ENCODE data around the gene ABHD15. TPM values are rescaled to one million over a fixed set of nuclear protein-coding genes. Genes with fewer than 3 reads are reported as not detected.

Gene ABHD15
- total and polyA plus RNA-seq, 9 of the 15 experiments (the other 6 are each of a cell fraction or from before 2014, with no cell fraction given) = 0.85 to 4.2 (median 2.1) TPM

- TF ChIP-seq, protein P1, sequence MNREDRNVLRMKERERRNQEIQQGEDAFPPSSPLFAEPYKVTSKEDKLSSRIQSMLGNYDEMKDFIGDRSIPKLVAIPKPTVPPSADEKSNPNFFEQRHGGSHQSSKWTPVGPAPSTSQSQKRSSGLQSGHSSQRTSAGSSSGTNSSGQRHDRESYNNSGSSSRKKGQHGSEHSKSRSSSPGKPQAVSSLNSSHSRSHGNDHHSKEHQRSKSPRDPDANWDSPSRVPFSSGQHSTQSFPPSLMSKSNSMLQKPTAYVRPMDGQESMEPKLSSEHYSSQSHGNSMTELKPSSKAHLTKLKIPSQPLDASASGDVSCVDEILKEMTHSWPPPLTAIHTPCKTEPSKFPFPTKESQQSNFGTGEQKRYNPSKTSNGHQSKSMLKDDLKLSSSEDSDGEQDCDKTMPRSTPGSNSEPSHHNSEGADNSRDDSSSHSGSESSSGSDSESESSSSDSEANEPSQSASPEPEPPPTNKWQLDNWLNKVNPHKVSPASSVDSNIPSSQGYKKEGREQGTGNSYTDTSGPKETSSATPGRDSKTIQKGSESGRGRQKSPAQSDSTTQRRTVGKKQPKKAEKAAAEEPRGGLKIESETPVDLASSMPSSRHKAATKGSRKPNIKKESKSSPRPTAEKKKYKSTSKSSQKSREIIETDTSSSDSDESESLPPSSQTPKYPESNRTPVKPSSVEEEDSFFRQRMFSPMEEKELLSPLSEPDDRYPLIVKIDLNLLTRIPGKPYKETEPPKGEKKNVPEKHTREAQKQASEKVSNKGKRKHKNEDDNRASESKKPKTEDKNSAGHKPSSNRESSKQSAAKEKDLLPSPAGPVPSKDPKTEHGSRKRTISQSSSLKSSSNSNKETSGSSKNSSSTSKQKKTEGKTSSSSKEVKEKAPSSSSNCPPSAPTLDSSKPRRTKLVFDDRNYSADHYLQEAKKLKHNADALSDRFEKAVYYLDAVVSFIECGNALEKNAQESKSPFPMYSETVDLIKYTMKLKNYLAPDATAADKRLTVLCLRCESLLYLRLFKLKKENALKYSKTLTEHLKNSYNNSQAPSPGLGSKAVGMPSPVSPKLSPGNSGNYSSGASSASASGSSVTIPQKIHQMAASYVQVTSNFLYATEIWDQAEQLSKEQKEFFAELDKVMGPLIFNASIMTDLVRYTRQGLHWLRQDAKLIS (CRISPR knock-in tag; IDR thresholded peaks at IDR 0.05) = no peak
- TF ChIP-seq LEF1 (IDR thresholded peaks at IDR 0.05) (no peak), CHD1 (IDR thresholded peaks at IDR 0.05; ENCODE audit: low read length) (no peak), ZNF197 (CRISPR knock-in tag; IDR thresholded peaks at IDR 0.05; ENCODE audit: low read depth) (no peak), ZNF184 (CRISPR knock-in tag; IDR thresholded peaks at IDR 0.05) (no peak), ZNF589 (CRISPR knock-in tag; IDR thresholded peaks at IDR 0.05; ENCODE audit: low read depth) (no peak), ZNF668 (CRISPR knock-in tag; IDR thresholded peaks at IDR 0.05) (no peak), GATAD2A (IDR thresholded peaks at IDR 0.05) (no peak), CHD2 (IDR thresholded peaks at IDR 0.05; ENCODE audit: low read depth, low read length) (no peak), GATAD2B (IDR thresholded peaks at IDR 0.05; ENCODE audit: borderline replicate concordance) (no peak), NR4A1 (CRISPR knock-in tag; IDR thresholded peaks at IDR 0.05) (no peak), NR4A1 (tag; IDR thresholded peaks at IDR 0.05) (no peak), ATF4 (CRISPR knock-in tag; IDR thresholded peaks at IDR 0.05) (no peak), BRD9 (IDR thresholded peaks at IDR 0.05; ENCODE audit: low read depth, partially characterized antibody) (no peak), XRCC4 (IDR thresholded peaks at IDR 0.05; ENCODE audit: extremely low read depth, insufficient read depth, insufficient read length) (no peak), POLR3A (IDR thresholded peaks at IDR 0.05; ENCODE audit: borderline replicate concordance, extremely low read depth, insufficient read depth, insufficient read length) (no peak)
- TF ChIP-seq, protein P2, sequence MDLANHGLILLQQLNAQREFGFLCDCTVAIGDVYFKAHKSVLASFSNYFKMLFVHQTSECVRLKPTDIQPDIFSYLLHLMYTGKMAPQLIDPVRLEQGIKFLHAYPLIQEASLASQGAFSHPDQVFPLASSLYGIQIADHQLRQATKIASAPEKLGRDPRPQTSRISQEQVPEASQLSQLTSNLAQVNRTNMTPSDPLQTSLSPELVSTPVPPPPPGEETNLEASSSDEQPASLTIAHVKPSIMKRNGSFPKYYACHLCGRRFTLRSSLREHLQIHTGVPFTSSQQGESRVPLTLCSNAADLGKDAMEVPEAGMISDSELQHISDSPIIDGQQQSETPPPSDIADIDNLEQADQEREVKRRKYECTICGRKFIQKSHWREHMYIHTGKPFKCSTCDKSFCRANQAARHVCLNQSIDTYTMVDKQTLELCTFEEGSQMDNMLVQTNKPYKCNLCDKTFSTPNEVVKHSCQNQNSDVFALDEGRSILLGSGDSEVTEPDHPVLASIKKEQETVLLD (IDR thresholded peaks at IDR 0.05) = no peak
- TF ChIP-seq, protein P3, sequence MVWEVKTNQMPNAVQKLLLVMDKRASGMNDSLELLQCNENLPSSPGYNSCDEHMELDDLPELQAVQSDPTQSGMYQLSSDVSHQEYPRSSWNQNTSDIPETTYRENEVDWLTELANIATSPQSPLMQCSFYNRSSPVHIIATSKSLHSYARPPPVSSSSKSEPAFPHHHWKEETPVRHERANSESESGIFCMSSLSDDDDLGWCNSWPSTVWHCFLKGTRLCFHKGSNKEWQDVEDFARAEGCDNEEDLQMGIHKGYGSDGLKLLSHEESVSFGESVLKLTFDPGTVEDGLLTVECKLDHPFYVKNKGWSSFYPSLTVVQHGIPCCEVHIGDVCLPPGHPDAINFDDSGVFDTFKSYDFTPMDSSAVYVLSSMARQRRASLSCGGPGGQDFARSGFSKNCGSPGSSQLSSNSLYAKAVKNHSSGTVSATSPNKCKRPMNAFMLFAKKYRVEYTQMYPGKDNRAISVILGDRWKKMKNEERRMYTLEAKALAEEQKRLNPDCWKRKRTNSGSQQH (CRISPR knock-in tag; IDR thresholded peaks at IDR 0.05) = no peak
Observed at GRCh38 chr17:29615492-29616299, 48.9 kb upstream of the ABHD15 start (continued).
